KMS-11 (cell line): ENCODE measurements around the gene FTL.

ENCODE experiments used
- H2AFZ ChIP-seq: fragments of 200-600 bp; sonication (generic); 2 replicates; pipeline ENCODE4 v1.6.1; 2016; ENCODE audit warnings: antibody characterized with exemption, mixed run types, low read depth
- H3K27ac ChIP-seq: fragments of 200-600 bp; sonication (generic); 2 replicates; pipeline ENCODE4 v1.6.1; 2016; ENCODE audit warnings: mild to moderate bottlenecking, mixed run types
- H3K27me3 ChIP-seq: fragments of 200-600 bp; sonication (generic); 2 replicates; pipeline ENCODE4 v1.6.1; 2017; ENCODE audit warnings: mild to moderate bottlenecking, low read depth, mixed run types, moderate library complexity; ENCODE audit not compliant: insufficient read depth
- H3K36me3 ChIP-seq: fragments of 200-600 bp; sonication (generic); 2 replicates; pipeline ENCODE4 v1.6.1; 2017; ENCODE audit warnings: mild to moderate bottlenecking, mixed run types; ENCODE audit not compliant: insufficient read depth
- H3K4me1 ChIP-seq: fragments of 200-600 bp; sonication (generic); 2 replicates; pipeline ENCODE4 v1.6.1; 2016; ENCODE audit warnings: mild to moderate bottlenecking, low read depth, mixed run types; ENCODE audit not compliant: poor library complexity, severe bottlenecking
- H3K4me2 ChIP-seq: fragments of 200-600 bp; sonication (generic); 2 replicates; pipeline ENCODE4 v1.7.0; 2016; ENCODE audit warnings: mild to moderate bottlenecking, mixed run types
- H3K4me3 ChIP-seq: fragments of 200-600 bp; sonication (generic); IDR thresholded peaks from 2 replicates; pipeline ENCODE4 v1.6.1; 2017; ENCODE audit warnings: low read depth, low read length, mixed read lengths; ENCODE audit not compliant: insufficient read depth
- H3K79me2 ChIP-seq: fragments of 200-600 bp; sonication (generic); 2 replicates; pipeline ENCODE4 v1.6.1; 2016; ENCODE audit warnings: low read depth, mixed run types; ENCODE audit not compliant: insufficient read depth
- H3K9ac ChIP-seq: fragments of 200-600 bp; sonication (generic); 2 replicates; pipeline ENCODE4 v1.6.1; 2016; ENCODE audit warnings: mild to moderate bottlenecking, mixed run types
- H4K20me1 ChIP-seq: fragments of 200-600 bp; sonication (generic); 2 replicates; pipeline ENCODE4 v1.6.1; 2016; ENCODE audit warnings: mild to moderate bottlenecking, mixed run types; ENCODE audit not compliant: insufficient read depth
- TF ChIP-seq, protein P1 (sequence below): fragments of 200-600 bp; sonication (generic); conservative IDR thresholded peaks from 2 replicates; pipeline ENCODE4 v1.6.1; 2017; ENCODE audit warnings: low read depth, mild to moderate bottlenecking, antibody characterized with exemption, low read length, moderate library complexity, mixed read lengths

Gene FTL

DNA sequence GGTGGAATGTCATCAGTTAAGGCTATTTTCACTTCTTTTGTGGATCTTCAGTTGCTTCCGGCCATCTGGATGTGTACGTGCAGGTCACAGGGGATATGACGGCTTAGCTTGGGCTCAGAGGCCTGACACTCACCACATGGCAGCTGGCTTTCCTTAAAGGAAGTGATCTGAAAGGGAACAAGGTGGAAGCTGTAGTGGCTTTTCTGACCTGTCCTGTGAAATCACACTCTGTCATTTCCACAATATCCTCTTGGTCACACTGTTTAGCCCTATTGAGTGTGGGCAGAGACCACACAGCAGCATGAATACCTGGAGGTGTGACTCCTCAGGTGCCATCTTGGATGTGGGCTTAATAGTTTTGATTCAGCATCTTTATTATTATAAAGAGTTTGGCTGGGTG, 14.9 kb upstream of the FTL start:
- TF ChIP-seq, protein P1, sequence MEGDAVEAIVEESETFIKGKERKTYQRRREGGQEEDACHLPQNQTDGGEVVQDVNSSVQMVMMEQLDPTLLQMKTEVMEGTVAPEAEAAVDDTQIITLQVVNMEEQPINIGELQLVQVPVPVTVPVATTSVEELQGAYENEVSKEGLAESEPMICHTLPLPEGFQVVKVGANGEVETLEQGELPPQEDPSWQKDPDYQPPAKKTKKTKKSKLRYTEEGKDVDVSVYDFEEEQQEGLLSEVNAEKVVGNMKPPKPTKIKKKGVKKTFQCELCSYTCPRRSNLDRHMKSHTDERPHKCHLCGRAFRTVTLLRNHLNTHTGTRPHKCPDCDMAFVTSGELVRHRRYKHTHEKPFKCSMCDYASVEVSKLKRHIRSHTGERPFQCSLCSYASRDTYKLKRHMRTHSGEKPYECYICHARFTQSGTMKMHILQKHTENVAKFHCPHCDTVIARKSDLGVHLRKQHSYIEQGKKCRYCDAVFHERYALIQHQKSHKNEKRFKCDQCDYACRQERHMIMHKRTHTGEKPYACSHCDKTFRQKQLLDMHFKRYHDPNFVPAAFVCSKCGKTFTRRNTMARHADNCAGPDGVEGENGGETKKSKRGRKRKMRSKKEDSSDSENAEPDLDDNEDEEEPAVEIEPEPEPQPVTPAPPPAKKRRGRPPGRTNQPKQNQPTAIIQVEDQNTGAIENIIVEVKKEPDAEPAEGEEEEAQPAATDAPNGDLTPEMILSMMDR, result no peak
- H3K4me1 ChIP-seq, result peaks cover 6% of the 10 kb centered on the region
- H4K20me1 ChIP-seq, result no peaks in the 10 kb centered on the region
- no peak overlapping the region for H3K27ac ChIP-seq
- H3K79me2 ChIP-seq, result peaks cover 3% of the 10 kb centered on the region; the same call in 1 of the 2 replicates
- no peaks in the 10 kb centered on the region for H3K27me3 ChIP-seq
- no peak overlapping the region for H2AFZ ChIP-seq
- H3K4me3 ChIP-seq, result no peak overlapping the region
- no peaks in the 10 kb centered on the region for H3K36me3 ChIP-seq
- no peak overlapping the region for H3K9ac ChIP-seq
- H3K4me2 ChIP-seq, result no peak overlapping the region

GRCh38 chr19:48950830-48951519, 14.1 kb upstream of the FTL start:
- H3K79me2 ChIP-seq, result peaks cover 10% of the 10 kb centered on the region; the same call in 1 of the 2 replicates
- H2AFZ ChIP-seq, result no peak overlapping the region
- no peaks in the 10 kb centered on the region for H3K36me3 ChIP-seq
- H3K4me3 ChIP-seq, result no peak overlapping the region
- H4K20me1 ChIP-seq, result no peaks in the 10 kb centered on the region
- H3K9ac ChIP-seq, result no peak overlapping the region
- peaks cover 11% of the 10 kb centered on the region for H3K4me1 ChIP-seq
- no peaks in the 10 kb centered on the region for H3K27me3 ChIP-seq
- no peak overlapping the region for H3K4me2 ChIP-seq
- TF ChIP-seq, protein P1, result no peak
- H3K27ac ChIP-seq, result no peak overlapping the region

DNA sequence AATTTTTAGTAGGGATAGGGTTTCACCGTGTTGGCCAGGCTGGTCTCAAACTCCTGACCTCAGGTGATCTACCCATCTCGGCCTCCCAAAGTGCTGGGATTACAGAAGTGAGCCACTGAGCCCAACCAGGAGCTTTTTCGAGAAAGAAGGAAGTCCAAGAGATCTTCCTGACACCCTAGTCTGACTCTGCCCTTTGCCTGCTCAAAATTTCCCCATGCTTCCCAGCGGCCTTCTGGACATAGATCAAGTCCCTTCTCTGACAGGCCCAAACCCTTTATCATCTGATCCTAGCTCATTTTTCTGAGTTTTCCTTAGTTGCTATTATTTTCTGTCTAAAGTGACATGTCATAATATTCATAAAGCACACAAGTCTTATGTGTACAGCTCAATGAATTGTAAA, 12.0 kb upstream of the FTL start:
- no peaks in the 10 kb centered on the region for H3K27me3 ChIP-seq
- no peak overlapping the region for H3K4me2 ChIP-seq
- TF ChIP-seq, protein P1, result no peak
- no peaks in the 10 kb centered on the region for H4K20me1 ChIP-seq
- peaks cover 11% of the 10 kb centered on the region for H3K4me1 ChIP-seq
- no peak overlapping the region for H3K4me3 ChIP-seq
- H3K36me3 ChIP-seq, result no peaks in the 10 kb centered on the region
- H3K27ac ChIP-seq, result no peak overlapping the region
- peaks cover 10% of the 10 kb centered on the region; the same call in 1 of the 2 replicates for H3K79me2 ChIP-seq
- H3K9ac ChIP-seq, result no peak overlapping the region
- H2AFZ ChIP-seq, result no peak overlapping the region

DNA sequence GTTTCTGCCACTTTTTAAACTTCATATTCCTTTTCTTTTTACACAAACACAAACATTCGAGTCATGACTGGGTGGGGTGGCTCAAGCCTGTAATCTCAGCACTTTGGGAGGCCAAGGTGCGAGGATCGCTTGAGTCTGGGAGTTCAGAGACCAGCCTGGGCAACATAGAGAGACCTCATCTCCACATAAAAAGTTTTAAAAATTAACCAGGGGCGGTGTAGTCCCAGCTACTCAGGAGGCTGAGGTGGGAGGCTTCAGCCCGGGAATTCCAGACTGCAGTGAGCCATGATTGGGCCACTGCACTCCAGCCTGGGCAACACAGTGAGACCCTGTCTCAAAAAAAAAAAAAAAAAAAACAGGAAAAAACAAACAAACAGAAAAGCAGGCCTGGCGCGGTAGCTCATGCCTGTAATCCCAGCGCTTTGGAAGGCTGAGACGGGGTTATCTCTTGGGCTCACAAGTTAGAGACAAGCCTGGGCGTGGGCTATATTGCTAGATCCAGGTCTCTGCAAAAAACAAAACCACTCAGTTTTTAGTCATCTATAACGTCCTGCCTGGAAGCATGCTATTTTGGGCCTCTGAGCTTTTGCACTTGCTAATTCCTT, 11.0 kb upstream of the FTL start:
- H3K4me2 ChIP-seq, result peak overlapping the region; percentile 47
- TF ChIP-seq, protein P1, result no peak

More for the DNA sequence above, 11.0 kb upstream of the FTL start:
- no peak overlapping the region for H3K4me3 ChIP-seq
- peaks cover 10% of the 10 kb centered on the region; the same call in 1 of the 2 replicates for H3K79me2 ChIP-seq
- H3K4me1 ChIP-seq, result peaks cover 11% of the 10 kb centered on the region
- H2AFZ ChIP-seq, result peak overlapping the region; percentile 91
- H3K27ac ChIP-seq, result no peak overlapping the region; the same call in 1 of the 2 replicates
- no peaks in the 10 kb centered on the region for H3K27me3 ChIP-seq
- no peaks in the 10 kb centered on the region for H4K20me1 ChIP-seq
- H3K36me3 ChIP-seq, result no peaks in the 10 kb centered on the region
- peak overlapping the region; percentile 79; the same call in 1 of the 2 replicates for H3K9ac ChIP-seq
